ENCODE measurements around the gene SPG7.
A peak's percentile ranks its signal among the peaks of the same experiment; 100 is the strongest.

Gene SPG7

GRCh38 chr16:89560378-89561141 lies 52.4 kb downstream of the SPG7 start, which contains the start of gene RPL13:
RPL13 (plus strand) TSS chr16:89560682; CDS start chr16:89560960, 278 bp downstream.
- no peak for TF ChIP-seq CTCF (IDR thresholded peaks at IDR 0.05; ENCODE audit: low read depth, low read length)
- TF ChIP-seq MYC (IDR thresholded peaks at IDR 0.05; ENCODE audit: low read depth, low read length), result peak; percentile 88; the same call in 1 of the 2 replicates
- TF ChIP-seq POLR2A (IDR thresholded peaks at IDR 0.05; ENCODE audit: extremely low read depth, insufficient read length), result peak; percentile 99
- TF ChIP-seq MAX (IDR thresholded peaks at IDR 0.05; ENCODE audit: low read depth, low read length), result peak; percentile 63
- peak within 1 kb of the TSS; percentile 98 for H3K4me3 ChIP-seq (ENCODE audit: low read depth, low read length)
- DNase-seq (ENCODE audit: low read depth), result peak; percentile 98

- peak; percentile 62 for DNase-seq (ENCODE audit: low read depth)
- TF ChIP-seq MAX (IDR thresholded peaks at IDR 0.05; ENCODE audit: low read depth, low read length), result no peak
- TF ChIP-seq MYC (IDR thresholded peaks at IDR 0.05; ENCODE audit: low read depth, low read length), result no peak
- TF ChIP-seq POLR2A (IDR thresholded peaks at IDR 0.05; ENCODE audit: extremely low read depth, insufficient read length), result no peak
- no peak for TF ChIP-seq CTCF (IDR thresholded peaks at IDR 0.05; ENCODE audit: low read depth, low read length)
Observed at GRCh38 chr16:89561142-89561883, 53.1 kb downstream of the SPG7 start.

GRCh38 chr16:89561884-89562599 lies 53.8 kb downstream of the SPG7 start:
- no peak for TF ChIP-seq POLR2A (IDR thresholded peaks at IDR 0.05; ENCODE audit: extremely low read depth, insufficient read length)
- TF ChIP-seq CTCF (IDR thresholded peaks at IDR 0.05; ENCODE audit: low read depth, low read length), result no peak
- no peak for TF ChIP-seq MAX (IDR thresholded peaks at IDR 0.05; ENCODE audit: low read depth, low read length)
- TF ChIP-seq MYC (IDR thresholded peaks at IDR 0.05; ENCODE audit: low read depth, low read length), result no peak
- peak overlapping the region; percentile 98 for H3K4me3 ChIP-seq (ENCODE audit: low read depth, low read length)
- DNase-seq (ENCODE audit: low read depth), result peak; percentile 34

More at GRCh38 chr16:89561142-89561883, 53.1 kb downstream of the SPG7 start:
- H3K4me3 ChIP-seq (ENCODE audit: low read depth, low read length), result peak overlapping the region; percentile 98

- no peak for DNase-seq (ENCODE audit: low read depth)
- peak overlapping the region; percentile 98 for H3K4me3 ChIP-seq (ENCODE audit: low read depth, low read length)
- TF ChIP-seq CTCF (IDR thresholded peaks at IDR 0.05; ENCODE audit: low read depth, low read length), result no peak
- no peak for TF ChIP-seq MYC (IDR thresholded peaks at IDR 0.05; ENCODE audit: low read depth, low read length)
- TF ChIP-seq MAX (IDR thresholded peaks at IDR 0.05; ENCODE audit: low read depth, low read length), result no peak
- TF ChIP-seq POLR2A (IDR thresholded peaks at IDR 0.05; ENCODE audit: extremely low read depth, insufficient read length), result no peak
Observed at GRCh38 chr16:89562939-89563338, 54.7 kb downstream of the SPG7 start.

- peak; percentile 47 for DNase-seq (ENCODE audit: low read depth)
- peak overlapping the region; percentile 98 for H3K4me3 ChIP-seq (ENCODE audit: low read depth, low read length)
- no peak for TF ChIP-seq CTCF (IDR thresholded peaks at IDR 0.05; ENCODE audit: low read depth, low read length)
- TF ChIP-seq MYC (IDR thresholded peaks at IDR 0.05; ENCODE audit: low read depth, low read length), result no peak
- no peak for TF ChIP-seq POLR2A (IDR thresholded peaks at IDR 0.05; ENCODE audit: extremely low read depth, insufficient read length)
- TF ChIP-seq MAX (IDR thresholded peaks at IDR 0.05; ENCODE audit: low read depth, low read length), result no peak
Observed at GRCh38 chr16:89563639-89564392, 55.6 kb downstream of the SPG7 start.

Data from NB4 (cell line).